ENCODE measurements around the gene DCAF11.

GRCh38 chr14:24132976-24133375 is 18.4 kb downstream of the DCAF11 start:
- TF ChIP-seq CTCF (IDR thresholded peaks at IDR 0.05) (no peak), EZH2 (IDR thresholded peaks at IDR 0.05; ENCODE audit: borderline replicate concordance, insufficient read depth, low read depth, low read length, poor library complexity, severe bottlenecking) (no peak)
